ENCODE data around the gene ATG5. TPM values are rescaled to one million over a fixed set of nuclear protein-coding genes. Genes with fewer than 3 reads are reported as not detected.
A peak's percentile ranks its signal among the peaks of the same experiment; 100 is the strongest.

Gene ATG5
- total and polyA plus RNA-seq, 9 of the 15 experiments (the other 6 are each of a cell fraction or from before 2014, with no cell fraction given): 29.0 to 80.0 (median 53.2) TPM

DNA sequence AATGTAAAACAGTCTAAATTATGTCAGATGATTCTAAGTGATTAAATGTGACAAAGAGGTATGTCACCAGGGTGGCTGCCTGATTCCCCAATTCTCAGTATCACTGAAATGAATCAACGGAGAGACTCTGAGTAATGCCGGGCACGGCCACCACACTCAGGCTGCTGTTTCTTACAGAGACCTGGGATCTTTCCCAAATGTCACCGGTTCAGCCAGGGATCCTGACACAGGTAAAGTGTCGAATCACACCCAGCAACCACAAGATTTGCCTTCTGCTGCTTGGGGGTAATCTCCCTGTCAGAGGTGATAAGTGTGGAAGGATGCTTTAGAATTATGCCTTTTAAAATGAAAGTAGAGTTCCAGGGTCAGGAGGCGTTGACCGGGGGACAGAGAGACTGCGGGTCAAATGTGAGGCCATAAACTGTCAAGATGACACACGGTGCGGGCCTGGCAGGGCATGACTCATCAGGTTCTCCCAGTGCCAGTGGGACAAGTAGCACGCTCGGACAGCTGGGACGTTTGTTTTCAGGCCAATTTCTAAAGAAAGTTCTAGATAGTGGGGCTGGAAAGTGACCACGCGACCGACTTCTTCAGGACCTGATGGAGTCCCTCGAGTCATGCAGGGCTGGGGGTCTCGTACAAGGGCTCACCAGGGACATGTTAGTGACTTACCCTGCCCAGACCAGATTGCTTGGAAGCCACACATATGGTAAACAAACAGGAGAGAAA is 190.5 kb downstream of the ATG5 start (continued):
- no peak for TF ChIP-seq PBX2 (CRISPR knock-in tag; IDR thresholded peaks at IDR 0.05; ENCODE audit: low read depth)
- peak; percentile 93 for TF ChIP-seq PBX2 (tag; conservative IDR thresholded peaks at IDR 0.05; ENCODE audit: low read depth)
- TF ChIP-seq HEY1 (CRISPR knock-in tag; IDR thresholded peaks at IDR 0.05; ENCODE audit: borderline replicate concordance): no peak
- no peak for TF ChIP-seq TAF15 (IDR thresholded peaks at IDR 0.05; ENCODE audit: low read depth, low read length)
- peak in 1 of 2 experiments; percentile 46; a peak in 1 of 4 replicates for TF ChIP-seq KDM1A (IDR thresholded peaks at IDR 0.05)
- TF ChIP-seq, protein P1, sequence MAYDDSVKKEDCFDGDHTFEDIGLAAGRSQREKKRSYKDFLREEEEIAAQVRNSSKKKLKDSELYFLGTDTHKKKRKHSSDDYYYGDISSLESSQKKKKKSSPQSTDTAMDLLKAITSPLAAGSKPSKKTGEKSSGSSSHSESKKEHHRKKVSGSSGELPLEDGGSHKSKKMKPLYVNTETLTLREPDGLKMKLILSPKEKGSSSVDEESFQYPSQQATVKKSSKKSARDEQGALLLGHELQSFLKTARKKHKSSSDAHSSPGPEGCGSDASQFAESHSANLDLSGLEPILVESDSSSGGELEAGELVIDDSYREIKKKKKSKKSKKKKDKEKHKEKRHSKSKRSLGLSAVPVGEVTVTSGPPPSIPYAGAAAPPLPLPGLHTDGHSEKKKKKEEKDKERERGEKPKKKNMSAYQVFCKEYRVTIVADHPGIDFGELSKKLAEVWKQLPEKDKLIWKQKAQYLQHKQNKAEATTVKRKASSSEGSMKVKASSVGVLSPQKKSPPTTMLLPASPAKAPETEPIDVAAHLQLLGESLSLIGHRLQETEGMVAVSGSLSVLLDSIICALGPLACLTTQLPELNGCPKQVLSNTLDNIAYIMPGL (CRISPR knock-in tag; IDR thresholded peaks at IDR 0.05): no peak
- peak; percentile 95 for TF ChIP-seq MEIS2 (IDR thresholded peaks at IDR 0.05; ENCODE audit: partially characterized antibody)
- peak; percentile 48; the same call in 1 of the 2 replicates for TF ChIP-seq NFRKB (IDR thresholded peaks at IDR 0.05; ENCODE audit: low read depth)
- TF ChIP-seq JUN (IDR thresholded peaks at IDR 0.05; ENCODE audit: borderline replicate concordance, low read depth, low read length): peak; percentile 80; the same call in 1 of the 2 replicates
- TF ChIP-seq JUN (CRISPR knock-in tag; IDR thresholded peaks at IDR 0.05; ENCODE audit: borderline replicate concordance): no peak
- peak; percentile 82 for TF ChIP-seq NR2C1 (IDR thresholded peaks at IDR 0.05)
- TF ChIP-seq NR2C1 (tag; IDR thresholded peaks at IDR 0.05): peak; percentile 90
- no peak for TF ChIP-seq ZBTB5 (IDR thresholded peaks at IDR 0.05)
- TF ChIP-seq, protein P2, sequence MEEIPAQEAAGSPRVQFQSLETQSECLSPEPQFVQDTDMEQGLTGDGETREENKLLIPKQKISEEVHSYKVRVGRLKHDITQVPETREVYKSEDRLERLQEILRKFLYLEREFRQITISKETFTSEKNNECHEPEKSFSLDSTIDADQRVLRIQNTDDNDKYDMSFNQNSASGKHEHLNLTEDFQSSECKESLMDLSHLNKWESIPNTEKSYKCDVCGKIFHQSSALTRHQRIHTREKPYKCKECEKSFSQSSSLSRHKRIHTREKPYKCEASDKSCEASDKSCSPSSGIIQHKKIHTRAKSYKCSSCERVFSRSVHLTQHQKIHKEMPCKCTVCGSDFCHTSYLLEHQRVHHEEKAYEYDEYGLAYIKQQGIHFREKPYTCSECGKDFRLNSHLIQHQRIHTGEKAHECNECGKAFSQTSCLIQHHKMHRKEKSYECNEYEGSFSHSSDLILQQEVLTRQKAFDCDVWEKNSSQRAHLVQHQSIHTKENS (CRISPR knock-in tag; IDR thresholded peaks at IDR 0.05): no peak
- TF ChIP-seq SIN3A (IDR thresholded peaks at IDR 0.05; ENCODE audit: borderline replicate concordance in 2 of 2, control insufficient read depth in 1 of 2, low read depth in 2 of 2, low read length in 2 of 2): no peak
- TF ChIP-seq ZBTB49 (CRISPR knock-in tag; IDR thresholded peaks at IDR 0.05; ENCODE audit: borderline replicate concordance): no peak
- peak; percentile 68; the same call in 1 of the 2 replicates for TF ChIP-seq MEF2D (tag; conservative IDR thresholded peaks at IDR 0.05; ENCODE audit: low read depth)

Measured in K562 (cell line).